Keratinocyte (primary cell): ENCODE data around the gene SLC26A3. TPM values are rescaled to one million over a fixed set of nuclear protein-coding genes. Genes with fewer than 3 reads are reported as not detected.

ENCODE experiments used
- DNase-seq: peaks from one replicate; pipeline ENCODE4 v3.0.0-alpha.2; 2011; ENCODE audit warnings: low read depth, missing footprints, low spot score
- FAIRE-seq: peaks from 2 replicates; lab custom pipeline; 2011; peaks lifted over from hg19 to GRCh38; lab: Jason Lieb, UNC
- H2AFZ ChIP-seq: 2 replicates; pipeline ENCODE4 v1.6.0; 2012; ENCODE audit warnings: low read length, control low read depth, inconsistent platforms; ENCODE audit not compliant: control insufficient read depth
- H3K27ac ChIP-seq: 2 replicates; pipeline ENCODE4 v1.5.1; 2011; ENCODE audit warnings: low read length; ENCODE audit not compliant: control insufficient read depth, insufficient read depth
- H3K27me3 ChIP-seq: 3 replicates; pipeline ENCODE4 v1.6.0; 2011; ENCODE audit warnings: low read length; ENCODE audit not compliant: control insufficient read depth, insufficient read depth; ENCODE audit errors: extremely low read depth
- H3K36me3 ChIP-seq, 2 experiments: 2 replicates in 1 of 2; 3 replicates in 1 of 2; pipeline ENCODE4 v1.5.1; 2011; ENCODE audit warnings: low read length in 2 of 2, mild to moderate bottlenecking in 1 of 2; ENCODE audit not compliant: control insufficient read depth in 2 of 2, insufficient read depth in 2 of 2; ENCODE audit errors: extremely low read depth in 1 of 2
- H3K4me1 ChIP-seq: 3 replicates; pipeline ENCODE4 v1.5.1; 2011; ENCODE audit warnings: low read length; ENCODE audit not compliant: control insufficient read depth, insufficient read depth; ENCODE audit errors: extremely low read depth
- H3K4me2 ChIP-seq: 3 replicates; pipeline ENCODE4 v1.6.0; 2011; ENCODE audit warnings: low read depth, low read length; ENCODE audit not compliant: control insufficient read depth, insufficient read depth; ENCODE audit errors: extremely low read depth
- H3K4me3 ChIP-seq, 3 experiments: fragments of 200-600 bp in 1 of 3; sonication (generic) in 1 of 3; 2 replicates in 2 of 3; 3 replicates in 1 of 3; pipeline ENCODE4 v1.5.1; 2011 to 2016; ENCODE audit warnings: low read length in 3 of 3, mild to moderate bottlenecking in 3 of 3, control low read depth in 2 of 3, inconsistent platforms in 1 of 3, low read depth in 1 of 3, mixed read lengths in 1 of 3, mixed run types in 1 of 3, moderate library complexity in 1 of 3; ENCODE audit not compliant: control insufficient read depth in 2 of 3, insufficient read depth in 2 of 3; ENCODE audit errors: extremely low read depth in 1 of 3
- H3K79me2 ChIP-seq: 2 replicates; pipeline ENCODE4 v1.6.0; 2012; ENCODE audit warnings: low read length; ENCODE audit not compliant: control insufficient read depth, insufficient read depth
- H3K9ac ChIP-seq: 3 replicates; pipeline ENCODE4 v1.6.0; 2011; ENCODE audit warnings: low read length; ENCODE audit not compliant: control insufficient read depth, insufficient read depth; ENCODE audit errors: extremely low read depth
- H3K9me1 ChIP-seq: 3 replicates; pipeline ENCODE4 v1.6.0; 2011; ENCODE audit warnings: low read length; ENCODE audit not compliant: control insufficient read depth, insufficient read depth; ENCODE audit errors: extremely low read depth
- H3K9me3 ChIP-seq: 2 replicates; pipeline ENCODE4 v1.5.1; 2012; ENCODE audit warnings: low read depth, low read length; ENCODE audit not compliant: control insufficient read depth
- H4K20me1 ChIP-seq: 3 replicates; pipeline ENCODE4 v1.6.0; 2011; ENCODE audit warnings: low read length; ENCODE audit not compliant: control insufficient read depth, insufficient read depth; ENCODE audit errors: extremely low read depth
- EZH2 ChIP-seq: IDR thresholded peaks from one replicate; pipeline ENCODE4 v1.6.1; 2012; ENCODE audit warnings: inconsistent platforms, mild to moderate bottlenecking, low read length, moderate library complexity
- dilution Hi-C: fragments of 300-500 bp; cut with MboI; formaldehyde crosslinking; loops from one replicate; pipeline ENCODE4 v1.7.0; 2020; ENCODE audit warnings: low sequenced_read_pairs; ENCODE audit not compliant: extremely low pct_ligation_motif_present
- polyA plus RNA-seq, 5 experiments: library from polyadenylated mRNA; depleted of rRNA in 3 of 5; stranded (reverse) in 3 of 5; stranded (forward) in 1 of 5; unstranded in 1 of 5; fragments of >200 nt; gene quantifications; 1 replicate in 1 of 5; 2 replicates in 3 of 5; 3 replicates in 1 of 5; pipeline versions ENCODE4 v1.2.1 to v1.2.3, GENCODE V29; 2011 to 2012; ENCODE audit warnings: missing spikeins in 2 of 5, low read depth in 1 of 5, low replicate concordance in 1 of 5
- TF ChIP-seq, protein P1 (sequence below), 3 experiments: IDR thresholded peaks in 1 of 3; conservative IDR thresholded peaks in 1 of 3; optimal IDR thresholded peaks in 1 of 3; 2 replicates in 2 of 3; 3 replicates in 1 of 3; pipeline versions ENCODE3 to v1.5.1; 2011; ENCODE audit warnings: low read length in 3 of 3, mild to moderate bottlenecking in 3 of 3, moderate library complexity in 2 of 3, control low read depth in 1 of 3, inconsistent platforms in 1 of 3; ENCODE audit not compliant: insufficient read depth in 2 of 3; ENCODE audit errors: extremely low read depth in 1 of 3

Gene SLC26A3
- polyA plus RNA-seq, 1 donor (not counting 4 experiments of a cell fraction or from before 2014, with no cell fraction given) = not detected

DNA sequence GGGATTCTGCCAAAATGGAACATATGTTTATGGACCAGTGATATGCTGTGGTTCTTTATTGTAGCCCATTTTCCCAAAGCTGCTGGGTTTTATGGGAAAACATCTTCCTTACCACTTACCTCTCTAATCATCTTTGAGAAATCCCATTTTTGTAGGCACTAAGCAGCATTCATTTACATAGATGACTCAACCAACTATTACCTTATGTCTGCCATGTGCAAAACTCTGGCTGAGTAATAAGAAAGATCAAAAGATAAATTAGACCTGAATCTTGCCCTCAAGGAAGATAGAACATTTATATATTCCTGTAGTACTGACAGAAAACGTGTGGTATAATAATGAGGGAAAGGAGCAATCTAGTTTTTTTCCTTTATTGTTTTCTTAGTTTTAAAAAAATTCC is 34.8 kb downstream of the SLC26A3 start:
- H3K4me1 ChIP-seq = peaks cover 2% of the 10 kb centered on the region
- FAIRE-seq (no peak), DNase-seq (no peak)
- H3K36me3 ChIP-seq = no peaks in the 10 kb centered on the region
- H3K9me3 ChIP-seq = no peaks in the 10 kb centered on the region
- H3K79me2 ChIP-seq = no peaks in the 10 kb centered on the region
- dilution Hi-C loops = loop anchor here (25.0 kb wide), 1 partner anchor 94 kb away; no protein-coding TSS in a partner anchor
- no peak overlapping the region for H3K9ac ChIP-seq
- no peak for TF ChIP-seq EZH2
- TF ChIP-seq, protein P1, sequence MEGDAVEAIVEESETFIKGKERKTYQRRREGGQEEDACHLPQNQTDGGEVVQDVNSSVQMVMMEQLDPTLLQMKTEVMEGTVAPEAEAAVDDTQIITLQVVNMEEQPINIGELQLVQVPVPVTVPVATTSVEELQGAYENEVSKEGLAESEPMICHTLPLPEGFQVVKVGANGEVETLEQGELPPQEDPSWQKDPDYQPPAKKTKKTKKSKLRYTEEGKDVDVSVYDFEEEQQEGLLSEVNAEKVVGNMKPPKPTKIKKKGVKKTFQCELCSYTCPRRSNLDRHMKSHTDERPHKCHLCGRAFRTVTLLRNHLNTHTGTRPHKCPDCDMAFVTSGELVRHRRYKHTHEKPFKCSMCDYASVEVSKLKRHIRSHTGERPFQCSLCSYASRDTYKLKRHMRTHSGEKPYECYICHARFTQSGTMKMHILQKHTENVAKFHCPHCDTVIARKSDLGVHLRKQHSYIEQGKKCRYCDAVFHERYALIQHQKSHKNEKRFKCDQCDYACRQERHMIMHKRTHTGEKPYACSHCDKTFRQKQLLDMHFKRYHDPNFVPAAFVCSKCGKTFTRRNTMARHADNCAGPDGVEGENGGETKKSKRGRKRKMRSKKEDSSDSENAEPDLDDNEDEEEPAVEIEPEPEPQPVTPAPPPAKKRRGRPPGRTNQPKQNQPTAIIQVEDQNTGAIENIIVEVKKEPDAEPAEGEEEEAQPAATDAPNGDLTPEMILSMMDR (optimal IDR thresholded peaks at IDR 0.05 in 1 of 3, IDR thresholded peaks at IDR 0.05 in 1 of 3, conservative IDR thresholded peaks at IDR 0.05 in 1 of 3; ENCODE audit: extremely low read depth in 1 of 3, insufficient read depth in 2 of 3, low read length in 3 of 3) = no peak
- no peak overlapping the region for H3K4me2 ChIP-seq
- no peak overlapping the region for H3K4me3 ChIP-seq
- H4K20me1 ChIP-seq = no peaks in the 10 kb centered on the region
- no peak overlapping the region for H2AFZ ChIP-seq
- no peaks in the 10 kb centered on the region for H3K27me3 ChIP-seq
- no peaks in the 10 kb centered on the region for H3K9me1 ChIP-seq
- H3K27ac ChIP-seq = no peak overlapping the region

DNA sequence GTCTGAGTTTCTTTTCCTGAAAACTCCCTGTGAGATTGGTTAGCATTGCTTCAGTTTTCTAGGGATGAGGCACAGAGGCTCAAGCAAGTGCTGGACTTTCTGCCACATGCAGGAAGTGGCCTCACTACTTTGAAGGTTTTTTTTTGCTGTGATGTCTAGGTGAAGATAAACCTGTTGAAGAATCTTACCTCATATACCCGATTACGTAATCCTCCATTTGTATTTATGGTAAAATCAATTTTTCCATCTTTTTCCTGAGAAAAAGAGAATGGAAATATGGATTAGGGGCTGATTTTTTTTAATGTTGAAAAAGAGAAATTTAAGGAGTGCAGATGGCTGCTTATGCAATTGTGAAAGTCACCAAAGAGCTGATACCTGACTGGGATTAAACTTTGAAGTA is 35.6 kb downstream of the SLC26A3 start:
- no peaks in the 10 kb centered on the region for H3K79me2 ChIP-seq
- no peak overlapping the region for H3K4me2 ChIP-seq
- H3K27ac ChIP-seq = no peak overlapping the region
- no peaks in the 10 kb centered on the region for H3K9me3 ChIP-seq
- H2AFZ ChIP-seq = no peak overlapping the region
- no peaks in the 10 kb centered on the region for H4K20me1 ChIP-seq
- DNase-seq = no peak
- dilution Hi-C loops = loop anchor here (25.0 kb wide), 1 partner anchor 95 kb away; no protein-coding TSS in a partner anchor
- no peak overlapping the region for H3K9ac ChIP-seq
- no peaks in the 10 kb centered on the region for H3K36me3 ChIP-seq
- TF ChIP-seq, protein P1 (optimal IDR thresholded peaks at IDR 0.05 in 1 of 3, IDR thresholded peaks at IDR 0.05 in 1 of 3, conservative IDR thresholded peaks at IDR 0.05 in 1 of 3; ENCODE audit: extremely low read depth in 1 of 3, insufficient read depth in 2 of 3, low read length in 3 of 3) = no peak
- TF ChIP-seq EZH2 = no peak
- H3K9me1 ChIP-seq = no peaks in the 10 kb centered on the region
- FAIRE-seq = no peak
- peaks cover 2% of the 10 kb centered on the region for H3K4me1 ChIP-seq
- no peak overlapping the region for H3K4me3 ChIP-seq
- no peaks in the 10 kb centered on the region for H3K27me3 ChIP-seq
